VCaP (cell line): ENCODE results near the gene SMIM9.

ENCODE experiments used
- H3K27ac ChIP-seq: fragments of 450-650 bp; 2 replicates; pipeline ENCODE4 v1.5.1; 2017
- TF ChIP-seq, protein P1 (sequence below): fragments of 450-650 bp; conservative IDR thresholded peaks from 2 replicates; pipeline ENCODE4 v1.5.1; 2017; ENCODE audit warnings: mild to moderate bottlenecking, moderate library complexity

SMIM9 gene

DNA sequence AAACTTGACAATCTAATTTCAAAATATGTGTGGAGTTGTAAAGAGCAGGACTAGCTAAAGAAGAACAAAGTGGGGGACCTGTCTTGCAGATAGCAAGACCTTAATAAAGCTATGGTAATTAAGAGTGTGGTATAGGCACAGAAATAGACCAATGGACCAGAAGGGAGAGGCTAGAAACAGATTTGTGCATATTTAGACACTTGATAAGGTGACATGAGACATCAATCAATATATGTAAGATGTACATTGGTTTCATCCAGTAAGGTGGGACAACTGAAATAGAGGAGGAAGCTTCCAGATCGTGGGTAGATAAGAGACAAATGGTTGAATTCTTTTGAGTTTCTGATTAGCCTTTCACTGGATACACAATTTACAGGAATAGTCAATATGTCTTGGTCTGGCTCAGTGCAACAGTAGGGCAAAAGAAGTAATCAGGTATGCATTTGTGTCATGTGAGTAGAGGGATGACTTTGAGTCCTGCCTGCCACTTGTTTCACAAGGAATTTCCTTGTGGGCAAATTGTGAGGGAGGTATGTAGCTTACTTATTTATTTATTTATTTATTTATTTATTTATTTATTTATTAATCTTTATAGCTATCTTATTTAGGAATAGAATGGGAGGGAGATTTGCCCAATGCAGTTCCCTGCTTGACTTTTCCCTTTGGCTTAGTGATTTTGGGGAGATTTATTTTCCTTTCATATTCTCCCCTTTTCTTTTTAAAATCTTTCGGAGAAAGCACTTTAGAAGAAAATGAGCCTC lies 21.9 kb downstream of the SMIM9 start:
- TF ChIP-seq, protein P1, sequence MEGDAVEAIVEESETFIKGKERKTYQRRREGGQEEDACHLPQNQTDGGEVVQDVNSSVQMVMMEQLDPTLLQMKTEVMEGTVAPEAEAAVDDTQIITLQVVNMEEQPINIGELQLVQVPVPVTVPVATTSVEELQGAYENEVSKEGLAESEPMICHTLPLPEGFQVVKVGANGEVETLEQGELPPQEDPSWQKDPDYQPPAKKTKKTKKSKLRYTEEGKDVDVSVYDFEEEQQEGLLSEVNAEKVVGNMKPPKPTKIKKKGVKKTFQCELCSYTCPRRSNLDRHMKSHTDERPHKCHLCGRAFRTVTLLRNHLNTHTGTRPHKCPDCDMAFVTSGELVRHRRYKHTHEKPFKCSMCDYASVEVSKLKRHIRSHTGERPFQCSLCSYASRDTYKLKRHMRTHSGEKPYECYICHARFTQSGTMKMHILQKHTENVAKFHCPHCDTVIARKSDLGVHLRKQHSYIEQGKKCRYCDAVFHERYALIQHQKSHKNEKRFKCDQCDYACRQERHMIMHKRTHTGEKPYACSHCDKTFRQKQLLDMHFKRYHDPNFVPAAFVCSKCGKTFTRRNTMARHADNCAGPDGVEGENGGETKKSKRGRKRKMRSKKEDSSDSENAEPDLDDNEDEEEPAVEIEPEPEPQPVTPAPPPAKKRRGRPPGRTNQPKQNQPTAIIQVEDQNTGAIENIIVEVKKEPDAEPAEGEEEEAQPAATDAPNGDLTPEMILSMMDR = no peak
- H3K27ac ChIP-seq = no peak overlapping the region

GRCh38 chrX:154809939-154810665 lies 24.4 kb downstream of the SMIM9 start:
- TF ChIP-seq, protein P1 = no peak
- H3K27ac ChIP-seq = no peak overlapping the region

DNA sequence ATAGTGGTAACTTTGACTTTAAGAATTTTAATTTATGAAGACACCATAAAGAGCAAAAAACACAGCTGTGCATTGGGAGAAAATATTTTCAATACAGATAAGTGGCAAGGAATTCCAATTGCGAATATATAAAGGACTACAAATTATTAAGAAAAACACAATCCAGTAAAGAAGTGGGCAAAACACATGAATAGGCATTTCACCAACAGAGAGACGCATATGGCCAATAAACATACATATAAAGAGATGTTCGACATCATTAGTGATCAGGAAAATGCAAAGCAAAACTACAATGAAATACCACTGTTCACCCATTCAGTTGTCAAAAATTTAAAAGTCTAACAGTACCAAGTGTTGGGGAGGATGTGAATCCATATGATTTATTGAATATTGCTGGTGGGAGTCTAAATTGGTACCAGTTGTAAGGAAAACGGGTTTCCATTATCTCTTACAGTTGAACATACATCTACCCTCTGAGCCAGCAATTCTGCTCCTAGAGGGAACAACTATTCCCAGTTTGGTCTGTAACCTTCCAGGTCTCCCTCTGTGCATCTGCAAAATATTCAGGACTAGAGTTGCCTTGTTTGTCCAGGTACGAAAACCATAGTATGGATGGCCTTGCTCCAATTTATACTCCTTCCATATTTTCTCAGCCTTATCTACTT lies 27.5 kb downstream of the SMIM9 start:
- TF ChIP-seq, protein P1 = no peak
- no peak overlapping the region for H3K27ac ChIP-seq

GRCh38 chrX:154805696-154806091 lies 28.8 kb downstream of the SMIM9 start:
- peak overlapping the region; percentile 86 for H3K27ac ChIP-seq
- TF ChIP-seq, protein P1 = no peak

GRCh38 chrX:154804957-154805695 lies 29.3 kb downstream of the SMIM9 start, which contains the start of gene MPP1:
Gene MPP1, minus strand, starts transcription at chrX:154805485. Its CDS starts 112 bp downstream, at chrX:154805373.
- H3K27ac ChIP-seq = peak within 1 kb of the TSS; percentile 86

GRCh38 chrX:154804261-154804956 lies 30.1 kb downstream of the SMIM9 start:
- TF ChIP-seq, protein P1 = no peak
- H3K27ac ChIP-seq = peak overlapping the region; percentile 86

More at GRCh38 chrX:154804957-154805695, 29.3 kb downstream of the SMIM9 start, which contains the start of gene MPP1:
- TF ChIP-seq, protein P1 = no peak
